Transverse colon (tissue), 4 donors: ENCODE data around the gene NDUFA3. TPM values are rescaled to one million over a fixed set of nuclear protein-coding genes. Genes with fewer than 3 reads are reported as not detected.

Experiments
- DNase-seq: peaks from one replicate; pipeline ENCODE4 v3.0.0-alpha.2; 2019
- H3K27ac ChIP-seq, 4 donors: fragments of 200-600 bp; sonication (generic); 2 replicates each; pipeline ENCODE4 v1.5.1; 2016 to 2018; ENCODE audit warnings: inconsistent platforms in 4 of 4
- H3K27me3 ChIP-seq: fragments of 200-600 bp; sonication (generic); 2 replicates; pipeline ENCODE4 v1.5.1; 2017; ENCODE audit warnings: inconsistent platforms
- H3K36me3 ChIP-seq, 4 donors: fragments of 200-600 bp; sonication (generic); 2 replicates each; pipeline ENCODE4 v1.5.1; 2017 to 2019; ENCODE audit warnings: inconsistent platforms in 4 of 4
- H3K4me1 ChIP-seq, 4 donors: fragments of 200-600 bp; sonication (generic); 2 replicates each; pipeline ENCODE4 v1.5.1; 2017 to 2020; ENCODE audit warnings: inconsistent platforms in 4 of 4
- H3K4me3 ChIP-seq, 4 donors: fragments of 200-600 bp; sonication (generic); 1 replicate in 1 of 4; 2 replicates in 3 of 4; pipeline versions ENCODE4 v1.5.1 to v1.6.1; 2017 to 2019; ENCODE audit warnings: inconsistent platforms in 4 of 4
- H3K9me3 ChIP-seq, 2 donors: fragments of 200-600 bp; sonication (generic); 2 replicates each; pipeline ENCODE4 v1.5.1; 2017 to 2019; ENCODE audit warnings: inconsistent platforms in 2 of 2
- EP300 ChIP-seq: sonication (generic); formaldehyde crosslinking; IDR thresholded peaks from one replicate; pipeline ENCODE4 v1.6.1; 2017; ENCODE audit warnings: antibody characterized with exemption, low read depth
- POLR2A ChIP-seq: fragments of 450-650 bp; IDR thresholded peaks from one replicate; pipeline ENCODE4 v1.6.1; 2016; ENCODE audit warnings: antibody characterized with exemption, mild to moderate bottlenecking, moderate library complexity
- POLR2AphosphoS5 ChIP-seq, 3 donors: sonication (generic); formaldehyde crosslinking; IDR thresholded peaks; one replicate each; pipeline ENCODE4 v1.6.1; 2016; ENCODE audit warnings: antibody characterized with exemption in 3 of 3
- WGBS, 2 donors: methylation state at CpG; one replicate each; pipeline ENCODE4 v1.1.5; 2018; ENCODE audit warnings: low coverage in 1 of 2; 5-methylcytosine and 5-hydroxymethylcytosine counted together
- in situ Hi-C, 4 donors: fragments of 200-750 bp; cut with MboI; loops; one replicate each; pipeline versions ENCODE4 v1.15.0 to v1.15.1; 2017; ENCODE audit warnings: low sequenced_read_pairs in 3 of 4, low pct_ligation_motif_present in 1 of 4, low pct_unique_long_range_greater_than_20kb in 1 of 4
- intact Hi-C: fragments of 100-400 bp; cut with DNase I; formaldehyde crosslinking; loops from one replicate; pipeline ENCODE4 v1.15.1; 2023; ENCODE audit warnings: low total_unique reads
- total RNA-seq, 4 donors: library from RNA; depleted of rRNA; stranded (reverse); fragments of >200 nt; gene quantifications; one replicate each; pipeline ENCODE4 v1.1.0, GENCODE V29; 2016
- TF ChIP-seq, protein P1 (sequence below), 5 experiments: fragments of 200-600 bp in 3 of 5; fragments of 450-650 bp in 2 of 5; sonication (generic) in 3 of 5; IDR thresholded peaks; 1 replicate in 2 of 5; 2 replicates in 3 of 5; pipeline ENCODE4 v1.5.1; 2016 to 2017; ENCODE audit warnings: antibody characterized with exemption in 5 of 5, inconsistent platforms in 3 of 5, mild to moderate bottlenecking in 2 of 5, moderate library complexity in 1 of 5

Gene NDUFA3
- total RNA-seq, 4 donors from 2014 or later, result 25.4 to 316 (median 97.3) TPM

DNA sequence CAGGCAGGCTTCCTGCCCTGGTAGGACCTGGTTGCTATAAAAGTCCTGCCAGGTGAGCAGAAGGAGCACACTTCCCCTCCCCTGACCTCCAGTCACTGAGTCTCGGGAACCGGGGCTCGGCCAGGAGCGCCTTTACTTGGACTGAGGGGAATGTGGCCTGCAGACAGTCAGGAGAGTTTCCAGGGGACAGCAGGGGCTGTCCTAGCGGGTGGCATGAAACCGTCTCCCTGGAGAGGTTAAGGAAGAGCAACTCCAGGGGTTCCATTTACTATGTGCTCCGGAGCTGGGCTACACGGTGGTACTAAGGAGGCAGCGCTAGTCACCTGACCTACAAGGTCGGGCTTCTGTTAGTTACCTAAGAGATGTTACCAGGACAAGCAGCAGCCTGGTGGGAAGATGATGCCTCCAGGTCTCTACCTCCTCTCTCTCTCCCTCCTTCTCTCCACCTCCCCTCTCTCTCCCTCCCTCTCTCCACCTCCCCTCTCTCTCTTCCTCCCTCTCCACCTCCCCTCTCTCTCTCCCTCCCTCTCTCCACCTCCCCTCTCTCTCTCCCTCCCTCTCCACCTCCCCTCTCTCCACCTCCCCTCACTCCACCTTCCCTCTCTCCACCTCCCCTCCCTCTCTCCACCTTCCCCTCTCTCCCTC, 30.8 kb downstream of the NDUFA3 start:
- no peak for TF ChIP-seq POLR2A
- DNase-seq, result no peak
- Histone ChIP-seq H3K9me3 (no peaks in the 10 kb centered on the region), H3K4me3 (no peak overlapping the region), H3K36me3 (peaks cover 0 to 13% (median 6%) of the 10 kb centered on the region in 4 donors), H3K27ac (no peak overlapping the region), H3K27me3 (no peaks in the 10 kb centered on the region), H3K4me1 (peaks cover 6 to 16% (median 12%) of the 10 kb centered on the region in 4 donors)
- 59 to 77% methylated on average over 3 to 8 of the region's 10 CpGs for WGBS, 2 donors
- in situ Hi-C loops (no loop called here), intact Hi-C loops (no loop called here)

DNA sequence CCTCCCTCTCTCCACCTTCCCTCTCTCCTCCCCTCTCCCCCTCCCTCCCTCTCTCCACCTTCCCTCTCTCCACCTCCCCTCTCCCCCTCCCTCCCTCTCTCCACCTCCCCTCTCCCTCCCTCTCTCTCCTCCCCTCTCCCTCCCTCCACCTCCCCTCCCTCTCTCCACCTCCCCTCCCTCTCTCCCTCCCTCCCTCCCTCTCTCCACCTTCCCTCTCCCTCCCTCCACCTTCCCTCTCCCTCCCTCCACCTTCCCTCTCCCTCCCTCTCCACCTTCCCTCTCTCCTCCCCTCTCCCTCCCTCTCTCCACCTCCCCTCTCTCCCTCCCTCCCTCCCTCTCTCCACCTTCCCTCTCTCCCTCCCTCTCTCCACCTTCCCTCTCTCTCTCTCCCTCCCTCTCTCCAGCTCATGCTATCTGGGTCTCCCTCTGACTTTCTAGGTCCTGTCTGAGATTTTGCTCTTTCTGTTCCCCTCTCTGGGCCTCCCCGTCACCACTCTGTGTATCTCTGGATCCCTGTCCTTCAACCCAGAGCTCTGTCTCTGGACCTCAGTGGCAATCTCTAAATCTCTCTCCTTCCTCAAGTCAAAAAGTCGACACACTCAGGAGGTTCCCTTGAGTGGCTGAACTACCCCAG, 31.4 kb downstream of the NDUFA3 start:
- H3K36me3 ChIP-seq, result peaks cover 0 to 8% (median 4%) of the 10 kb centered on the region in 4 donors
- H3K27me3 ChIP-seq, result no peaks in the 10 kb centered on the region
- WGBS, 2 donors, result 68 to 83% methylated on average over 1 to 2 of the region's 2 CpGs
- DNase-seq, result no peak
- intact Hi-C loops, result no loop called here
- H3K4me3 ChIP-seq, result no peak overlapping the region
- H3K4me1 ChIP-seq, result peaks cover 11 to 22% (median 19%) of the 10 kb centered on the region in 4 donors
- TF ChIP-seq POLR2A, result no peak
- TF ChIP-seq, protein P1, sequence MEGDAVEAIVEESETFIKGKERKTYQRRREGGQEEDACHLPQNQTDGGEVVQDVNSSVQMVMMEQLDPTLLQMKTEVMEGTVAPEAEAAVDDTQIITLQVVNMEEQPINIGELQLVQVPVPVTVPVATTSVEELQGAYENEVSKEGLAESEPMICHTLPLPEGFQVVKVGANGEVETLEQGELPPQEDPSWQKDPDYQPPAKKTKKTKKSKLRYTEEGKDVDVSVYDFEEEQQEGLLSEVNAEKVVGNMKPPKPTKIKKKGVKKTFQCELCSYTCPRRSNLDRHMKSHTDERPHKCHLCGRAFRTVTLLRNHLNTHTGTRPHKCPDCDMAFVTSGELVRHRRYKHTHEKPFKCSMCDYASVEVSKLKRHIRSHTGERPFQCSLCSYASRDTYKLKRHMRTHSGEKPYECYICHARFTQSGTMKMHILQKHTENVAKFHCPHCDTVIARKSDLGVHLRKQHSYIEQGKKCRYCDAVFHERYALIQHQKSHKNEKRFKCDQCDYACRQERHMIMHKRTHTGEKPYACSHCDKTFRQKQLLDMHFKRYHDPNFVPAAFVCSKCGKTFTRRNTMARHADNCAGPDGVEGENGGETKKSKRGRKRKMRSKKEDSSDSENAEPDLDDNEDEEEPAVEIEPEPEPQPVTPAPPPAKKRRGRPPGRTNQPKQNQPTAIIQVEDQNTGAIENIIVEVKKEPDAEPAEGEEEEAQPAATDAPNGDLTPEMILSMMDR (IDR thresholded peaks at IDR 0.05), result no peak
- no peak for TF ChIP-seq EP300
- TF ChIP-seq POLR2AphosphoS5 (IDR thresholded peaks at IDR 0.05), result no peak
- no peak overlapping the region for H3K27ac ChIP-seq
- in situ Hi-C loops, result no loop called here
- no peaks in the 10 kb centered on the region for H3K9me3 ChIP-seq

DNA sequence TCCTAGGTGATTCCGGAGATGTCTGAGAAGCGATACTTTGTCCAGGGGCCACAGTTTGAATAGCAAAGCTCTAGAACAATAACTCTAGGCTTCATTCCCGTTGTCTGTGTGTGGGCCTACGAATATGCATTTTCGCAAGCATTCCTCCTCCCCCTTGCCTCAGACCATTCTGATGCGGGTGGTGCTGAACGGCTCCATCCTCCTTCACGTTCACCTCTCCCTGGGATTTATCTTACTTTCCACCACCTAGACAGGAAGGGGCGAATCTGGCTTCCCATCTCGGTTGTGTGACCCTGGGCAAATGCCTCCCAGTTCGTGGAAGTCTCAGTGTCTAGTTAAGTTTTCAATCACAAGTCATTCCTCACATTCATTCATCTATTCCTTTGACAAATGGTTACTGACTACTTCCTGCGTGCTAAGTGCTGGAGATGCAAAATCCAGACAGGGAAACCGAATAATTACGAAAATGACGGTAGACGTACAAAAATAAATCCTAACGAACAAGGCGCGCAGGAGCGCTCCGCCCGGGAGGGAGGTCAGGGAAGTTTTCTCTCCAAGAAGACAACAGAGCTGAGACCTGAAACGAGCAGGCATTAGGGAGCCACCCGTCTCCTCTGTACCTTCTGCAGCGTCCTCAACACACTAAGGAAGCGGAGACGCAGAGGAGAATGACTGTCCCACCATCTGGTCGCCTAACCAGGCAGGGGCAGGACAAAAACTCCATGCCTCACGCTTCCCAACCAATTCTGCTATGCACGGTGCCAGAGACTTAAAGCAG, 33.6 kb downstream of the NDUFA3 start:
- intact Hi-C loops (no loop called here), in situ Hi-C loops (no loop called here)
- DNase-seq, result no peak
- Histone ChIP-seq H3K4me3 (peak overlapping the region; percentile 1 to 56 (median 38)), H3K9me3 (no peaks in the 10 kb centered on the region), H3K27me3 (no peaks in the 10 kb centered on the region), H3K27ac (peak overlapping the region; percentile 69 to 78 (median 74)), H3K36me3 (no peaks in the 10 kb centered on the region), H3K4me1 (peaks cover 17 to 42% (median 31%) of the 10 kb centered on the region in 4 donors)
- no peak for TF ChIP-seq EP300
- no peak for TF ChIP-seq POLR2AphosphoS5 (IDR thresholded peaks at IDR 0.05)
- TF ChIP-seq, protein P1 (IDR thresholded peaks at IDR 0.05), result no peak
- no peak for TF ChIP-seq POLR2A
- WGBS, 2 donors, result 0 to 5% methylated on average over 9 to 30 of the region's 30 CpGs

DNA sequence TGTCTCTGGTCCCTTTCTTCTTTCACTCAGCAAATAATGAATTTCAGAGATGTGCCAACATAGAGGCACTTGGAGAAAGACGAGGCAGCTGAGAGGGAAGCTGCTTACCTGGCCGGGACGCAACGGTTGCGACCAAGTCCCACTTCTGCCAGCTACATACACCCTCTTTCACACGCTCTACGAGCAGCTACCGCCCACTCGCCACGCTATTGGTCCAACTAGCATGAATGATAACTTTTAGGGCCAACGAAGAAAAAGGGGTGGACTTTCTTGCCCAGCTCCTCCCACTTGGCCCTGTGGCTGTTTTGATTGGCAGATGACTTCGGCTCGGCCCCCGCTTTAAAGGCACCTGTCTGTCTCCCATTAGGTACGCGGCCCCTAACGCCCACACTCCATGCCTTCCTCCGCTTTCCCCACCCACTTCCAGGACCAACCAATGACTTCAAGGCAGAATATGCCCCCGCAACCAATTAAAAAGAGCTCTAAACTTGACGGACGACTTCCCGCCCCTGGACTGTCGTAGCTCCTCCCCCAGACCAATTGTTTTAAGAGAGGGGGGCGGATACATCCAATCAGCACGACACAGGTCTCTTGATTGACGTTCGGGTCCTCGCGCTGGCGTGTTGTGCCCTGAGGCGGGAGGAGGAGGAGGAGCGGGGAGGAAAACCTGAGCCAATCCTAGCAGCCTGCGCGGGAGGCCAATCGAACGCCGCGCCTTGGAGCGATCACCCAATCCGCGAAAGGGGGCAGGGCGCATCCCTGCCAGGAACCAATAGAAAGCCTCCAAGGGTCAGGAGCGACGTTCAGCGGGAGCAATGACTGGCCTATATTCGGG, 34.4 kb downstream of the NDUFA3 start:
- Histone ChIP-seq H3K4me3 (peak overlapping the region; percentile 1 to 100 (median 100)), H3K4me1 (peaks cover 17 to 42% (median 31%) of the 10 kb centered on the region in 4 donors), H3K9me3 (no peaks in the 10 kb centered on the region), H3K36me3 (no peaks in the 10 kb centered on the region), H3K27ac (peak overlapping the region; percentile 88 to 99 (median 94)), H3K27me3 (no peaks in the 10 kb centered on the region)
- WGBS, 2 donors, result 0% methylated on average over 46 of the region's 46 CpGs; no CpG with 5 or more reads in 1 of the 2 donors
- TF ChIP-seq EP300 (no peak), POLR2AphosphoS5 (IDR thresholded peaks at IDR 0.05) (peak; percentile 86 to 93 (median 90)), POLR2A (peak; percentile 83)
- TF ChIP-seq, protein P1 (IDR thresholded peaks at IDR 0.05), result no peak
- in situ Hi-C loops (no loop called here), intact Hi-C loops (no loop called here)
- DNase-seq, result peak; percentile 99
